GM19023 (cell line): Measurements from ENCODE around the gene PRSS33.

Experiments used
- ATAC-seq: cut with Tn5 transposase; IDR thresholded peaks from one replicate; pipeline ENCODE4 v1.9.1; 2021; ENCODE audit warnings: mild to moderate bottlenecking, moderate library complexity; ENCODE audit not compliant: unreplicated experiment

Gene PRSS33

GRCh38 chr16:2744711-2745110 is 42.6 kb downstream of the PRSS33 start:
- no peak for ATAC-seq

GRCh38 chr16:2743007-2743810 is 44.2 kb downstream of the PRSS33 start:
- ATAC-seq: no peak

- ATAC-seq: no peak
Observed at GRCh38 chr16:2742323-2743006, 44.9 kb downstream of the PRSS33 start.

GRCh38 chr16:2741168-2741567 is 46.2 kb downstream of the PRSS33 start:
- ATAC-seq: no peak

GRCh38 chr16:2740476-2740875 is 46.9 kb downstream of the PRSS33 start:
- ATAC-seq: no peak

GRCh38 chr16:2739625-2740430 is 47.5 kb downstream of the PRSS33 start:
- ATAC-seq: no peak

GRCh38 chr16:2738615-2739014 is 48.7 kb downstream of the PRSS33 start:
- no peak for ATAC-seq

GRCh38 chr16:2737895-2738418 is 49.4 kb downstream of the PRSS33 start:
- no peak for ATAC-seq

- ATAC-seq: no peak
Observed at GRCh38 chr16:2737238-2737605, 50.1 kb downstream of the PRSS33 start.

- ATAC-seq: no peak
Observed at GRCh38 chr16:2736476-2737237, 50.7 kb downstream of the PRSS33 start.

GRCh38 chr16:2734844-2735515 is 52.4 kb downstream of the PRSS33 start:
- ATAC-seq: no peak
